ENCODE results near the gene MAP3K21.

DNA sequence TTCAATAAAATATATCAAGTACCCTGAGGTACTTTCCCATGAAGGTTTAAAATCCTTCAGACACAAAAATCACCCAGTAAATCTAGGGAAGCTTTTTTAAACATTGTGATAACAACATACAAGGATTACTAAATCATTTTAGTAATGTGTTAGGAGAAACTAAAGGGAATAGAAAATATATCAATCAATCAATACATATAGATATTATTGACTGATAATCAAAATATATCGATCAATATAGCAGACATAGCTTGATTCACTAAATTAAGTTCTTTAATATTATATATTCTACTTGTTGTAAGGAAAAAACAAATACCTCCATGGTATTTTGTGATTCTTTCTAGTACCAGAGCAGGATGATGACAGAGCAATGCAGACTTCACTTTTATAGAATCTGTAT lies 35.2 kb downstream of the MAP3K21 start:
- TF ChIP-seq, protein P1, sequence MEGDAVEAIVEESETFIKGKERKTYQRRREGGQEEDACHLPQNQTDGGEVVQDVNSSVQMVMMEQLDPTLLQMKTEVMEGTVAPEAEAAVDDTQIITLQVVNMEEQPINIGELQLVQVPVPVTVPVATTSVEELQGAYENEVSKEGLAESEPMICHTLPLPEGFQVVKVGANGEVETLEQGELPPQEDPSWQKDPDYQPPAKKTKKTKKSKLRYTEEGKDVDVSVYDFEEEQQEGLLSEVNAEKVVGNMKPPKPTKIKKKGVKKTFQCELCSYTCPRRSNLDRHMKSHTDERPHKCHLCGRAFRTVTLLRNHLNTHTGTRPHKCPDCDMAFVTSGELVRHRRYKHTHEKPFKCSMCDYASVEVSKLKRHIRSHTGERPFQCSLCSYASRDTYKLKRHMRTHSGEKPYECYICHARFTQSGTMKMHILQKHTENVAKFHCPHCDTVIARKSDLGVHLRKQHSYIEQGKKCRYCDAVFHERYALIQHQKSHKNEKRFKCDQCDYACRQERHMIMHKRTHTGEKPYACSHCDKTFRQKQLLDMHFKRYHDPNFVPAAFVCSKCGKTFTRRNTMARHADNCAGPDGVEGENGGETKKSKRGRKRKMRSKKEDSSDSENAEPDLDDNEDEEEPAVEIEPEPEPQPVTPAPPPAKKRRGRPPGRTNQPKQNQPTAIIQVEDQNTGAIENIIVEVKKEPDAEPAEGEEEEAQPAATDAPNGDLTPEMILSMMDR (IDR thresholded peaks at IDR 0.05), result no peak
- no peak for TF ChIP-seq POLR2A (IDR thresholded peaks at IDR 0.05)
